GM19023 (cell line): ENCODE measurements around the gene ZNF280C.

Source experiments
- ATAC-seq: cut with Tn5 transposase; IDR thresholded peaks from one replicate; pipeline ENCODE4 v1.9.1; 2021; ENCODE audit warnings: mild to moderate bottlenecking, moderate library complexity; ENCODE audit not compliant: unreplicated experiment

ZNF280C gene

GRCh38 chrX:130179170-130179569 lies 89.5 kb downstream of the ZNF280C start:
- ATAC-seq, result no peak

DNA sequence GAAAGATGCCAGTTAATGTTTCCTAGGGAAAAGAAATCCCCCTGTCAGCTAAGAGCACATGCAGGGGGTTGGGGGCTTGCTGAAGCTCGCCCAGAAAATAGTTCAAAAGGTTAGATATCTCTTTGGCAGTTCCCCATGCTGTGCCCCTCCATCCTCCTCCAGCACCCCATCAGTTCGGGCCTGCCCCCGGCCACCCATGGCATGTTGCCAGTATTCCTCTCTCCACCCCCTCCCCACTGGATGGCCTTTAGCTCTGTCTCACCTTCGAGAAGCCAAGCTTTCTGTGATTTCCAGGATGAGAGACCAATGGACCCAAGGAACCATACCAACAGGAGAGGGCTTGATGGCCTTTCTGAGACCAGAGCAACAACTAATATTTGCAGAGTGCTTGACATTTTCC lies 91.8 kb downstream of the ZNF280C start:
- no peak for ATAC-seq

GRCh38 chrX:130176354-130176776 lies 92.3 kb downstream of the ZNF280C start:
- ATAC-seq, result peak; percentile 71

DNA sequence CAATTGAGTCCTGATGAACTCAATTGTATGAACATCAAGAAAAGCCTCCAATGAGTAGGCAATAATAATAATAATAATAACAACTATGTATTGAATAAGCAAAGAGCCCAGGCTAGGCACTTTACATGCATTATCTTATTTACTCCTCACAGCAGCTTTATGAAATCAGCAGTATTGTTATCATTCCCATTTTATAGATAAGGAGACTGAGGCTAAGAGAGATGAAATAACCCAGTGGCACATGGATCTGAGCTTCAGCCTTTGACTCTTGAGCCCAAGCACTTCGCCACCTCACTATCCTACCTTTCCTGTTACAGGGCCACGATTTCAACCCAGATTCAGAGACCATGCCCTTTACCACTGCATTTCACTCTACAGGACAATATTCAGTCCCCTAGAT lies 93.8 kb downstream of the ZNF280C start:
- ATAC-seq, result no peak

DNA sequence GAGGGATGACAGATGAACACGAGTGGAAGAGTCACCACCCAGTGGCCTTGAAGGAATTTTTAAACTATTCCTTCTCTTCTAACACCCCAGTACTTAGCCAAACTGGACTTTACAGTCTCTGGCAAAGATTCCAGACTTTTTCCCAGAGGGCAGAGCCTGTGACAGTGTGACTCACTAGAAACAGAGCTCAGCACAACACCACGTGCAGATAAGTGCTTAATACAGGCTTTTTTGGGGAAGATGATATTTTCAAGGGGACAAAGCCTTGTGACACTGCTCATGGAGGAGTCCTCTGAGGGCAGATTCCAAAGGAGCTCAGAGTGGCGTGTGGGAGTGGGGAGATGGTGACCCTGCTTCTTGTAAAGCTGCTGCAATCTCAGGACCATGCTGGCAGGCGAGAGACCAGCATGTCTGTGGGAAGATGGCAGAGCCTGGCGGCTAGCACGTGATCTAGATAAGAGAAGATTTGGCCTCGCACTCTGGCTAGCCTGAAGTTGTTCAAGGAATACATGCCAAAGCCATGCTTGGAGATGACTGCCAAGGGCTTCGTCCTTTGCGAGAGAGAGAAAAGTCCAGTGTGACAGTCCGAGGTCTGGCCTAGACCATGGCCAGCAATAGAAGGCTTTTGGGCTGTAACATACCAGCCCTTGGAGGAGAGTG lies 94.5 kb downstream of the ZNF280C start:
- no peak for ATAC-seq

- no peak for ATAC-seq
Measured at GRCh38 chrX:130173190-130173895, 95.4 kb downstream of the ZNF280C start.

- ATAC-seq, result no peak
Measured at GRCh38 chrX:130172127-130172845, 96.4 kb downstream of the ZNF280C start.

GRCh38 chrX:130171446-130172126 lies 97.1 kb downstream of the ZNF280C start, which contains the start of gene RAB33A:
RAB33A (plus strand) TSS chrX:130171962; CDS start chrX:130172063, 101 bp downstream.
- peak; percentile 20 for ATAC-seq

DNA sequence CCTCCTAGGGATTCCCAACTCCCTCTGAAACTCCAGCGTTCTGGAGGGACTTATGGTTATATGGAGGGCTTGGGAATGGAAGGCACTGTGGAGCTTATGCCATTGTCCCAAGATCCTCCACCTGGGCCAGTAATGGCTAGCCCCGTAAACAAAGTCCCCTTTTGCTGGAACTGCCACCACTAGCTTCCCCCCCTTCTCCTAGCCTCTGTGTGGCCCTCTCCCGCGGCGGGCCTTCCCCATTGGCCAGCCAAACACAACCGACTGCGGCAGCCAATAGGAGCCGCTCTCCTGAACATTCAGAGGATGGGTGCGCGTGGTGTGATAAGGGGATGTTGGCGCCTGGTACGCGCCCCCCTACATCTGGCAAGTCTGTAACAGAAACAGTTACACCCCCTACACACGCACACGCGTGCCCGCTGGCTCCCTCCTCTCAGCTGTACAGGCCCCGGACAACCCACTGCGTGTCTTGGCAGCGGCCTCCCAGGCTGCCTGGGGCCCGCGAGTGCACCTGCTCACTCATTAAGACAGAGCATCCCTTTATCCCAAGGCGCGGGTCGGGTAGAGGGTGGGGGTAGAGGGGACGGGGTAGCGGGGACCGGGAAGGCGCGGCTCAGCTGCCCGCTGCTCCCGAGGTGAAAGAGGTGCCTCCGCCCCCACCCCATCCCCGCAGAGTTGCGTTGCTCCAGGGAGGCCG lies 97.8 kb downstream of the ZNF280C start:
- peak; percentile 75 for ATAC-seq

GRCh38 chrX:130167040-130167439 lies 101.7 kb downstream of the ZNF280C start:
- no peak for ATAC-seq

DNA sequence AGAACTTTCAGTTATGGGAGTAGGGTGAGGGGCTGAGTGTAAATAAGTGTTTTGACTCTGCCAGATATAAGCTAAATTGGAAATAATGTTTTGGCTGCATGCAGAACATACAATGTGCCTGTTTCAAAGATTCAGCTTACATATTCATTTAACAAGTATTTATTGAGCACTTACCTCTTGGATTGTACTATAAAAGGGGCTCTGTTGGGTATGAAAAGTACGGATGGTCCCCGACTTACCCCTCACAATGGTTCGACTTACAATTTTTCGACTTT lies 102.3 kb downstream of the ZNF280C start:
- no peak for ATAC-seq

- peak; percentile 87 for ATAC-seq
Measured at GRCh38 chrX:130165703-130166502, 102.8 kb downstream of the ZNF280C start, which contains the start of gene AIFM1. AIFM1 (minus strand) TSS chrX:130165841; CDS start chrX:130165656, 185 bp downstream.

- ATAC-seq, result no peak
Measured at GRCh38 chrX:130165181-130165702, 103.5 kb downstream of the ZNF280C start.

DNA sequence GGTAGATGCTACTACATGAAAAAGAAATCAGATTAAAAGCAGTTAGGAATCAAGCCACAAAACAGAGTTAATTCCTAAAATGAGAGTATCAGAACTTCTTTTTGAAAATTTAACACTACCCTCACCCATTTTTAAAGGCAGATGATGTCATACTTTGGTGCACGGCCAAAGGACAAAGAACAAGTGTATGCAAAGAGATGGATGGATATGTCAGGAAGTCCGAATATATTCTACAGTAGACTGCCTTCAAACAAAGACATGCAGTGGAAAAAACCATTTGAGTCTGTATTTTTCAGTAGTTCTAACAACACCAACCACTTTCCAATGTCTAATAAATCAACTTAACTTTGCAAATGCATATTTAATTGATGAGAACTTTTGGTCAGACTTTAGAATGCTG lies 105.3 kb downstream of the ZNF280C start:
- no peak for ATAC-seq

DNA sequence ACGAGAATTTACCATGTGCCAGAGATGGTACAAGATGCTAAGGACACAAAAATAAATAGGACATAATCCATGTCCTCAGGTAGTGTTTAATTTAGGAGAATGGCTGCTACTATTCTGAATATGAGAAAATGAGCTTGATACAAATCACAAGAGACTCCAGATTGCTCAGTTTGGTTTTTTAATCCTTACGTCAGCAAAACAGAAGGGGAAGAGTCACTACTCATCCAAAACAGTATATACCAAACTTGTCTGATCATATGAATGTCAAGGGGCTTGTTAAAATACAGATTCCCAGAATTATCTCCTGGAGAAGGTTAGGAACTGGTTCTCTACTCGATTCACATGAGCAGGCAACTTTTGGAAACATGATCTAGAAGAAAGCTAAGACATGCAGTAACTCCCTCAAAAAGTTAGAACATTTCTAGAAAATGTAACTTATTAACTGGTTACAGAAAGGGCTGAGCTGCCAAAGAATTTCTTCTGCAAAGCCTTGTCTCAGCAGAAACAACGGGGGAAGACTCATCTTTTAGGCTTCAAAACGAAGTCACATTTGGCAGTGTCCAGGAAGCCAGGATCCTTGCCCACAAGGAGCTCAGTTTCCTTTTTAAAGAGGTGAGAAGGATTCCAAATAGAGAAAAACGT lies 106.5 kb downstream of the ZNF280C start:
- no peak for ATAC-seq

- ATAC-seq, result no peak
Measured at GRCh38 chrX:130159776-130160175, 108.9 kb downstream of the ZNF280C start.

GRCh38 chrX:130158311-130158710 lies 110.4 kb downstream of the ZNF280C start:
- ATAC-seq, result no peak

- no peak for ATAC-seq
Measured at GRCh38 chrX:130155564-130155963, 113.1 kb downstream of the ZNF280C start.
